HG03565 (cell line): ENCODE results near the gene MOK.
"Not testable (repeated sequence)": the region's sequence is repeated elsewhere in the genome, so short reads cannot be mapped to it uniquely, and the experiment has no call there.

Source experiments
- ATAC-seq: cut with Tn5 transposase; IDR thresholded peaks from one replicate; pipeline ENCODE4 v1.9.1; 2021; ENCODE audit warnings: mild to moderate bottlenecking, moderate library complexity; ENCODE audit not compliant: unreplicated experiment

MOK gene

GRCh38 chr14:102304611-102305506 is at the start of gene MOK:
Gene MOK (minus strand): TSS chr14:102305164. CDS start chr14:102304968, 196 bp downstream.
- peak; percentile 87 for ATAC-seq

GRCh38 chr14:102353126-102353619 is 48.2 kb upstream of the MOK start:
- no peak for ATAC-seq

- no peak for ATAC-seq
These were observed 47.2 kb upstream of the MOK start for GRCh38 chr14:102352213-102352612.

GRCh38 chr14:102351593-102351992 is 46.6 kb upstream of the MOK start:
- not testable (repeated sequence) for ATAC-seq

GRCh38 chr14:102351023-102351422 is 46.1 kb upstream of the MOK start:
- ATAC-seq, result no peak

GRCh38 chr14:102348376-102348775 is 43.4 kb upstream of the MOK start:
- no peak for ATAC-seq

- ATAC-seq, result no peak
These were observed 41.7 kb upstream of the MOK start for GRCh38 chr14:102346645-102347044.

- ATAC-seq, result no peak
These were observed 40.3 kb upstream of the MOK start for GRCh38 chr14:102345232-102345631.

- no peak for ATAC-seq
These were observed 39.5 kb upstream of the MOK start for GRCh38 chr14:102344485-102344884.

GRCh38 chr14:102344084-102344483 is 39.1 kb upstream of the MOK start:
- no peak for ATAC-seq

- ATAC-seq, result no peak
These were observed 37.3 kb upstream of the MOK start for GRCh38 chr14:102342238-102342637.

- no peak for ATAC-seq
These were observed 36.6 kb upstream of the MOK start for GRCh38 chr14:102341566-102341965.

- no peak for ATAC-seq
These were observed 33.8 kb upstream of the MOK start for GRCh38 chr14:102338724-102339123.

GRCh38 chr14:102335163-102335562 is 30.2 kb upstream of the MOK start:
- ATAC-seq, result no peak

GRCh38 chr14:102333795-102334705 is 29.1 kb upstream of the MOK start:
- ATAC-seq, result no peak

GRCh38 chr14:102333390-102333789 is 28.4 kb upstream of the MOK start:
- no peak for ATAC-seq

GRCh38 chr14:102330806-102331205 is 25.8 kb upstream of the MOK start:
- no peak for ATAC-seq

- not testable (repeated sequence) for ATAC-seq
These were observed 24.4 kb upstream of the MOK start for GRCh38 chr14:102329381-102329780.

- no peak for ATAC-seq
These were observed 21.6 kb upstream of the MOK start for GRCh38 chr14:102326583-102326982.

GRCh38 chr14:102325791-102326345 is 20.9 kb upstream of the MOK start:
- ATAC-seq, result no peak

GRCh38 chr14:102323102-102323501 is 18.1 kb upstream of the MOK start:
- ATAC-seq, result no peak
